Posterior vena cava (tissue), 2 donors: ENCODE measurements around the gene PARVA. TPM values are rescaled to one million over a fixed set of nuclear protein-coding genes. Genes with fewer than 3 reads are reported as not detected.

Experiments
- DNase-seq: peaks from one replicate; pipeline ENCODE4 v3.0.0-alpha.2; 2020; ENCODE audit warnings: low spot score
- intact Hi-C, 2 donors: fragments of 100-400 bp; cut with DNase I; formaldehyde crosslinking; loops; one replicate each; pipeline versions ENCODE4 v1.14.1 to v1.14.2; 2022 to 2023
- total RNA-seq, 2 donors: library from RNA; stranded (reverse); fragmentation: NEBNext Ultra II Directional; extraction: Animal tissue kit (Norgen Biotek cat#: 25700); gene quantifications; one replicate each; pipeline ENCODE4 v1.2.1, GENCODE V29; 2021
- donor health status: DM: yes; HTN: yes; CAD: no.
- donor health status: DM: yes; HTN: yes; CAD: no.

Gene PARVA
- total RNA-seq, 2 donors from 2014 or later: 151 to 172 TPM

- DNase-seq: peak; percentile 84
- intact Hi-C loops: no loop called here
Observed at GRCh38 chr11:12556788-12557384, 179.5 kb downstream of the PARVA start.

GRCh38 chr11:12559011-12559410 is 181.6 kb downstream of the PARVA start:
- intact Hi-C loops: no loop called here
- no peak for DNase-seq

- DNase-seq: no peak
- intact Hi-C loops: no loop called here
Observed at GRCh38 chr11:12560362-12560761, 183.0 kb downstream of the PARVA start.

GRCh38 chr11:12560861-12561260 is 183.5 kb downstream of the PARVA start:
- no peak for DNase-seq
- intact Hi-C loops: no loop called here

- DNase-seq: no peak
- intact Hi-C loops: no loop called here
Observed at GRCh38 chr11:12564012-12564411, 186.6 kb downstream of the PARVA start.

GRCh38 chr11:12565406-12565805 is 188.0 kb downstream of the PARVA start:
- intact Hi-C loops: no loop called here

GRCh38 chr11:12567746-12568460 is 190.5 kb downstream of the PARVA start:
- intact Hi-C loops: no loop called here
- no peak for DNase-seq

More at GRCh38 chr11:12565406-12565805, 188.0 kb downstream of the PARVA start:
- DNase-seq: no peak

GRCh38 chr11:12569499-12570425 is 192.4 kb downstream of the PARVA start:
- no peak for DNase-seq
- intact Hi-C loops: no loop called here

- intact Hi-C loops: no loop called here
- no peak for DNase-seq
Observed at GRCh38 chr11:12573707-12574485, 196.5 kb downstream of the PARVA start.

- no peak for DNase-seq
- intact Hi-C loops: no loop called here
Observed at GRCh38 chr11:12577725-12578644, 200.6 kb downstream of the PARVA start.

- intact Hi-C loops: no loop called here
Observed at GRCh38 chr11:12581416-12581815, 204.0 kb downstream of the PARVA start.

GRCh38 chr11:12581923-12582322 is 204.6 kb downstream of the PARVA start:
- no peak for DNase-seq
- intact Hi-C loops: no loop called here

More at GRCh38 chr11:12581416-12581815, 204.0 kb downstream of the PARVA start:
- no peak for DNase-seq
